Cardiac fibroblast (primary cell): ENCODE results near the gene CTSZ.

ENCODE experiments used
- DNase-seq, 2 donors: peaks; one replicate each; pipeline versions ENCODE4 v3.0.0 to v3.0.0-alpha.2; 2010; ENCODE audit warnings: low read depth in 2 of 2
- H3K4me3 ChIP-seq, 2 donors: replicated peaks in 1 of 2; 1 replicate in 1 of 2; 2 replicates in 1 of 2; pipeline ENCODE4 v1.5.1; 2011; ENCODE audit warnings: low read depth in 2 of 2, low read length in 2 of 2, mild to moderate bottlenecking in 2 of 2, moderate library complexity in 1 of 2
- TF ChIP-seq, protein P1 (sequence below): IDR thresholded peaks from one replicate; pipeline ENCODE4 v1.5.1; 2011; ENCODE audit warnings: low read depth, mild to moderate bottlenecking, low read length, inconsistent platforms

Gene CTSZ

DNA sequence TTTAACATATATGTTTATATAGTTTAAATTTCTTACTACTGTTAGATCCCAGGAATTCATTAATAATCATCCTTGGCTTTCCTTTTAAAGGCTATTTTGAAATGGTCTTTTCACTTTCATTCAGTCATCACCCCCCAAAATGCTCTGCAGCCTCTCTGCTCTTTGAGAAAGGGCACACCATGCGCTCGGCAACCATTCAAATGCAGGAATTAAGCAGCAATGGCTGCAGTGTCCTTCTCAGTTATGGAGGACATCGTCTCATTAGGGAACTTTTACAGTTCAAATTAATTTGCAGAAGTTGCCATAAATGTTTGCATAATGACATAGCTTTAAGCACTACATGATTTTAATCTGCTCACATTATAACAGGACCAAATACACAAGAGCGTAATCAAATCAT lies 18.5 kb upstream of the CTSZ start:
- no peak for DNase-seq
- no peak overlapping the region for H3K4me3 ChIP-seq
- TF ChIP-seq, protein P1, sequence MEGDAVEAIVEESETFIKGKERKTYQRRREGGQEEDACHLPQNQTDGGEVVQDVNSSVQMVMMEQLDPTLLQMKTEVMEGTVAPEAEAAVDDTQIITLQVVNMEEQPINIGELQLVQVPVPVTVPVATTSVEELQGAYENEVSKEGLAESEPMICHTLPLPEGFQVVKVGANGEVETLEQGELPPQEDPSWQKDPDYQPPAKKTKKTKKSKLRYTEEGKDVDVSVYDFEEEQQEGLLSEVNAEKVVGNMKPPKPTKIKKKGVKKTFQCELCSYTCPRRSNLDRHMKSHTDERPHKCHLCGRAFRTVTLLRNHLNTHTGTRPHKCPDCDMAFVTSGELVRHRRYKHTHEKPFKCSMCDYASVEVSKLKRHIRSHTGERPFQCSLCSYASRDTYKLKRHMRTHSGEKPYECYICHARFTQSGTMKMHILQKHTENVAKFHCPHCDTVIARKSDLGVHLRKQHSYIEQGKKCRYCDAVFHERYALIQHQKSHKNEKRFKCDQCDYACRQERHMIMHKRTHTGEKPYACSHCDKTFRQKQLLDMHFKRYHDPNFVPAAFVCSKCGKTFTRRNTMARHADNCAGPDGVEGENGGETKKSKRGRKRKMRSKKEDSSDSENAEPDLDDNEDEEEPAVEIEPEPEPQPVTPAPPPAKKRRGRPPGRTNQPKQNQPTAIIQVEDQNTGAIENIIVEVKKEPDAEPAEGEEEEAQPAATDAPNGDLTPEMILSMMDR, result no peak

DNA sequence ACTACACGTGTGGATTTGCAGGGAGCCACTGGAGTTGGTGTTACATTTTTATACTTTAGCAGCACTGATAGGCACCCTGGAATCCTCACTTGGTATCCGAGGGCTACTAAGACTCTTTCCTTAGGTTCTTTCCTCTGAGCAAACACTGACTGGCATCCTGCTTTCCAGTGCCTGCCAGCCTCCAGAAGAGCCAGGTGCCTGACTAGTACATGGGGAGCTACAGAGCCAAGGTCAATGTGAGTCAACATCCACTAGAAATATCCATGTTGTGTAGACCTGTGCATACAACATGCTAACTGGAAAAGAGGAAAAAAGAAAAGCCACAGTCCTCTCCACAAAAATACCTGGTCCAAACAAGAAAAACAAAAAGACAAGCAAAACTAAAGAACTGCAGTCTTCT lies 18.0 kb upstream of the CTSZ start:
- no peak for DNase-seq
- no peak overlapping the region for H3K4me3 ChIP-seq
- TF ChIP-seq, protein P1, result no peak

DNA sequence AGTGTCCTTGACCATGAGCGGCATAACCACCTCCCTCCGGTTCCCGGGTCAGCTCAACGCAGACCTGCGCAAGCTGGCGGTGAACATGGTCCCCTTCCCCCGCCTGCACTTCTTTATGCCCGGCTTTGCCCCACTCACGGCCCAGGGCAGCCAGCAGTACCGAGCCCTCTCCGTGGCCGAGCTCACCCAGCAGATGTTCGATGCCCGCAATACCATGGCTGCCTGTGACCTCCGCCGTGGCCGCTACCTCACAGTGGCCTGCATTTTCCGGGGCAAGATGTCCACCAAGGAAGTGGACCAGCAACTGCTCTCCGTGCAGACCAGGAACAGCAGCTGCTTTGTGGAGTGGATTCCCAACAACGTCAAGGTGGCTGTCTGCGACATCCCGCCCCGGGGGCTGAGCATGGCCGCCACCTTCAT lies 17.1 kb upstream of the CTSZ start:
- no peak overlapping the region for H3K4me3 ChIP-seq
- TF ChIP-seq, protein P1, result no peak
- no peak for DNase-seq

DNA sequence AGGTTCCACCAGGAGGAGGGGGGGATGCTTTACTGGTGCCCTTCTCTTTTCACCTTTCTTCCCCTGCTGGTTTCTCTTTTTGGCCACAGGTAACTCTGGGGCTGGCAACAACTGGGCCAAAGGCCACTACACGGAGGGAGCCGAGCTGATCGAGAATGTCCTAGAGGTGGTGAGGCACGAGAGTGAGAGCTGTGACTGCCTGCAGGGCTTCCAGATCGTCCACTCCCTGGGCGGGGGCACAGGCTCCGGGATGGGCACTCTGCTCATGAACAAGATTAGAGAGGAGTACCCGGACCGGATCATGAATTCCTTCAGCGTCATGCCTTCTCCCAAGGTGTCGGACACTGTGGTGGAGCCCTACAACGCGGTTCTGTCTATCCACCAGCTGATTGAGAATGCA lies 16.6 kb upstream of the CTSZ start:
- TF ChIP-seq, protein P1, result no peak
- DNase-seq, result no peak
- H3K4me3 ChIP-seq, result no peak overlapping the region

DNA sequence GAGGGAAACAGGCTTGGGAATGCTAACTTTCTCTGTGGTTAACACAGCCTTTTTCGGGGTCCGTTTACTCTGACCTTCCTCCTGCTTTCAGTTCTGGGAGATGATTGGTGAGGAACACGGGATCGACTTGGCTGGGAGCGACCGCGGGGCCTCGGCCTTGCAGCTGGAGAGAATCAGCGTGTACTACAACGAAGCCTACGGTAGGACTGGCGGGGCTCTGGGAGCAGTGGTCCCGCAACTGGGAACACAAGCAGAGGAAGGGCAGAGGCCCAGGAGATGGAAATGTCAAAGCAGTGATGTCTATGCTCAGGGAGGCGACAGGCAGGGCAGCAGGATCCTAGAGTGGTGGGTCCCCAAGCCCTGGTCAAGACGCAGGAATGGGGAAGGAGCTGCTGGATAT lies 15.7 kb upstream of the CTSZ start:
- TF ChIP-seq, protein P1, result no peak
- DNase-seq, result no peak
- no peak overlapping the region for H3K4me3 ChIP-seq

DNA sequence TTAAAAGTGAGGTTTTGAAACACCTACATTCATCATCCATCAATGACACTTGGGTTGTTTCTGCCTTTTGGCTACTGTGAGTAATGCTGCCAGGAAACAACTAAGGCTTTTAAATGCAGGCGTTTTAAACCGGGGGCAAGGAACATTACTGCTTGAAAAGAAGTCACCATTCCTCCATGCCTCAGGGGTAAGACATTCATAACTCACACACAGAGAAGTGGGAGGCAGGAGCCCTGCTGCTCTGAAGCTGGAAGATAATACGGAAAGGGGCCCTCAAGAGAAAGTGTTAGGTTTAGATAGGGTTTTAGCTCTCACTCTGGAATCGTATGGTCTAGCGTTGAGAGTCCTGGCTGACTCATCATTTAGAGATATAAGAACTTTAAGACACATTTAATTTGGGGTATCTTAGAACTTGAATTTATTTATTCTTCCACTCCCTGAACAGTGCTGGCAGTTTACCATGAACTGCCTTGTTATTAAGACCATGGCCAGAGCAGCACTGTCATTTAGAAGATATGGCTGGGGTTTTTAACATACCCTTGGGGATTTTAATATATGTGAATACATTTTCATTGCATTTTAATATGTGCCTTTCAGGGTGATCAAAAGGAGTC lies 14.0 kb upstream of the CTSZ start:
- peak; percentile 43 to 50 for DNase-seq
- H3K4me3 ChIP-seq, result no peak overlapping the region
- TF ChIP-seq, protein P1, result no peak

DNA sequence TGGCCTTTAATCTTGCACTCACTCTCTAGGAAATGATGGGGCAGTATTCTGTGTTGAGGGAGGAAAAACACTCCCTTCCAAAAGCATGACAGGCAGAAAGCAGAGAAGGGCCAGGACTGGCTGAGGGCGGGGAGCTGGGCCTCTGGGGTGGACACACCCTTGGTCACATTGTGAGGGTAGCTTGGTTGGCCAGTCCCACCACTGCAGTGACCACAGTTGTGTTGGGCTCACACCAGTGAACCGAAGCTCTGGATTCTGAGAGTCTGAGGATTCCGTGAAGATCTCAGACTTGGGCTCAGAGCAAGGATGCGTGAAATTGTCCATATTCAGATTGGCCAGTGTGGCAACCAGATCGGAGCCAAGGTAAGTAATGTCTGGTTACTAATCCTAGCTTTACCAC lies 12.2 kb upstream of the CTSZ start, which contains the start of gene TUBB1:
Gene TUBB1 (plus strand): TSS at position 213 of the 400 bp plus-strand sequence. CDS start 94 bp downstream, at position 307.
- no peak for DNase-seq
- TF ChIP-seq, protein P1, result no peak
- no peak within 1 kb of the TSS for H3K4me3 ChIP-seq
